Endothelial cell of umbilical vein (primary cell): ENCODE measurements around the gene BABAM2. TPM values are rescaled to one million over a fixed set of nuclear protein-coding genes. Genes with fewer than 3 reads are reported as not detected.

Experiments used
- BruUV-seq: library from RNA; stranded (reverse); fragments of 400-500 nt; replicated peaks from 2 replicates; lab custom pipeline; 2021; lab: Mats Ljungman, UMichigan
- CTCF ChIA-PET: fragments of 300-600, 350-600 bp; sonication (Branson Sonifier 250); formaldehyde crosslinking; loops from one replicate; lab custom pipeline; 2021; ENCODE audit warnings: antibody characterized with exemption, inconsistent platforms; lab: Charles Lee
- POLR2A ChIA-PET: fragments of 300-600, 350-600 bp; sonication (Branson Sonifier 250); formaldehyde crosslinking; loops from one replicate; lab custom pipeline; 2021; ENCODE audit warnings: antibody characterized with exemption, inconsistent platforms; lab: Charles Lee
- DNase-seq: peaks from one replicate; pipeline ENCODE4 v3.0.0-alpha.2; 2011; ENCODE audit warnings: low read depth, low spot score
- FAIRE-seq: peaks from 2 replicates; lab custom pipeline; 2011; peaks lifted over from hg19 to GRCh38; lab: Jason Lieb, UNC
- H2AFZ ChIP-seq: 2 replicates; pipeline ENCODE4 v1.6.0; 2012; ENCODE audit warnings: low read depth, low read length, control low read depth, inconsistent platforms
- H3K27ac ChIP-seq: 2 replicates; pipeline ENCODE4 v1.5.1; 2011; ENCODE audit warnings: low read depth, mild to moderate bottlenecking, control low read depth, low read length, moderate library complexity; ENCODE audit not compliant: insufficient read depth
- H3K27me3 ChIP-seq, 2 experiments: 2 replicates each; pipeline versions ENCODE4 v1.6.0 to v1.6.1; 2011; ENCODE audit warnings: low read length in 2 of 2, mixed read lengths in 1 of 2; ENCODE audit not compliant: control insufficient read depth in 2 of 2, insufficient read depth in 2 of 2
- H3K36me3 ChIP-seq, 2 experiments: 2 replicates in 1 of 2; 3 replicates in 1 of 2; pipeline ENCODE4 v1.5.1; 2011; ENCODE audit warnings: low read length in 2 of 2, mild to moderate bottlenecking in 1 of 2, moderate library complexity in 1 of 2; ENCODE audit not compliant: control insufficient read depth in 2 of 2, insufficient read depth in 2 of 2; ENCODE audit errors: extremely low read depth in 1 of 2
- H3K4me1 ChIP-seq: 3 replicates; pipeline ENCODE4 v1.5.1; 2011; ENCODE audit warnings: mild to moderate bottlenecking, low read length; ENCODE audit not compliant: control insufficient read depth, insufficient read depth; ENCODE audit errors: extremely low read depth
- H3K4me2 ChIP-seq: 2 replicates; pipeline ENCODE4 v1.6.1; 2011; ENCODE audit warnings: low read length, control low read depth, mixed read lengths; ENCODE audit not compliant: insufficient read depth
- H3K4me3 ChIP-seq, 3 experiments: fragments of 200-600 bp in 1 of 3; sonication (generic), shearing (Covaris generic) in 1 of 3; replicated peaks in 1 of 3; 2 replicates each; pipeline ENCODE4 v1.5.1; 2011 to 2016; ENCODE audit warnings: control low read depth in 3 of 3, low read length in 3 of 3, mild to moderate bottlenecking in 2 of 3, inconsistent platforms in 1 of 3, low read depth in 1 of 3, moderate library complexity in 1 of 3; ENCODE audit not compliant: insufficient read depth in 1 of 3
- H3K79me2 ChIP-seq: 2 replicates; pipeline ENCODE4 v1.6.0; 2012; ENCODE audit warnings: low read length, inconsistent platforms; ENCODE audit not compliant: control insufficient read depth, insufficient read depth
- H3K9ac ChIP-seq: replicated peaks from 2 replicates; pipeline ENCODE3; 2011; ENCODE audit warnings: low read length, control low read depth; ENCODE audit not compliant: insufficient read depth; ENCODE audit errors: extremely low read depth
- H3K9me1 ChIP-seq: replicated peaks from 3 replicates; pipeline ENCODE4 v1.6.0; 2011; ENCODE audit warnings: mild to moderate bottlenecking, low read length; ENCODE audit not compliant: control insufficient read depth, insufficient read depth; ENCODE audit errors: extremely low read depth
- H3K9me3 ChIP-seq: replicated peaks from 2 replicates; pipeline ENCODE4 v1.5.1; 2012; ENCODE audit warnings: low read length, inconsistent platforms; ENCODE audit not compliant: control insufficient read depth, insufficient read depth
- H4K20me1 ChIP-seq: replicated peaks from 2 replicates; pipeline ENCODE3; 2011; ENCODE audit warnings: mild to moderate bottlenecking, low read length; ENCODE audit not compliant: control insufficient read depth, insufficient read depth; ENCODE audit errors: extremely low read depth
- EZH2 ChIP-seq: IDR thresholded peaks from 2 replicates; pipeline ENCODE4 v1.6.1; 2012; ENCODE audit warnings: borderline replicate concordance, low read depth, mild to moderate bottlenecking, moderate library complexity, low read length, inconsistent platforms; ENCODE audit not compliant: severe bottlenecking
- FOS ChIP-seq: IDR thresholded peaks from 2 replicates; pipeline ENCODE4 v1.6.1; 2011; ENCODE audit warnings: mild to moderate bottlenecking, low read length, moderate library complexity, borderline replicate concordance; ENCODE audit not compliant: insufficient read depth
- GATA2 ChIP-seq: IDR thresholded peaks from 2 replicates; pipeline ENCODE4 v1.7.0; 2011; ENCODE audit warnings: low read depth, mild to moderate bottlenecking, moderate library complexity, mixed read lengths, low read length; ENCODE audit not compliant: insufficient read length, insufficient read depth
- JUN ChIP-seq: IDR thresholded peaks from 2 replicates; pipeline ENCODE4 v1.6.1; 2011; ENCODE audit warnings: borderline replicate concordance, low read depth; ENCODE audit not compliant: insufficient read length, insufficient read depth
- MYC ChIP-seq: IDR thresholded peaks from one replicate; pipeline ENCODE4 v1.6.1; 2011; ENCODE audit warnings: mild to moderate bottlenecking, low read depth, low read length
- POLR2A ChIP-seq: IDR thresholded peaks from 2 replicates; pipeline ENCODE4 v1.6.1; 2012; ENCODE audit warnings: low read depth, mild to moderate bottlenecking, control low read depth, low read length
- POLR2AphosphoS5 ChIP-seq: IDR thresholded peaks from 2 replicates; pipeline ENCODE4 v1.6.1; 2012; ENCODE audit warnings: low read depth, mild to moderate bottlenecking, control low read depth, low read length, moderate library complexity; ENCODE audit not compliant: insufficient read depth
- dilution Hi-C: fragments of 300-500 bp; cut with MboI; formaldehyde crosslinking; loops from one replicate; pipeline ENCODE4 v1.15.0; 2019; ENCODE audit warnings: low sequenced_read_pairs; ENCODE audit not compliant: extremely low pct_ligation_motif_present
- intact Hi-C: fragments of 100-400 bp; cut with micrococcal nuclease; formaldehyde crosslinking; loops from one replicate; pipeline ENCODE4 v1.10.0; 2022
- polyA plus RNA-seq, 4 experiments: library from polyadenylated mRNA; depleted of rRNA in 3 of 4; stranded (reverse) in 3 of 4; unstranded in 1 of 4; fragments of >200 nt; gene quantifications; 2 replicates each; pipeline versions ENCODE4 v1.2.1 to v1.2.3, GENCODE V29; 2011 to 2012; ENCODE audit warnings: missing spikeins in 1 of 4
- total RNA-seq: library from RNA; stranded (reverse); gene quantifications from 2 replicates; pipeline ENCODE4 v1.2.3, GENCODE V29; 2021
- TF ChIP-seq, protein P1 (sequence below): IDR thresholded peaks from 2 replicates; pipeline ENCODE4 v1.6.1; 2011; ENCODE audit not compliant: insufficient read depth, insufficient read length
- TF ChIP-seq, protein P2 (sequence below), 2 donors: IDR thresholded peaks; 1 replicate in 1 of 2; 2 replicates in 1 of 2; pipeline ENCODE4 v1.5.1; 2011; ENCODE audit warnings: low read length in 2 of 2, mild to moderate bottlenecking in 2 of 2, moderate library complexity in 2 of 2, control low read depth in 1 of 2, inconsistent platforms in 1 of 2, low read depth in 1 of 2; ENCODE audit not compliant: insufficient read depth in 1 of 2; ENCODE audit errors: extremely low read depth in 1 of 2

BABAM2 gene
- total and polyA plus RNA-seq, 2 donors (not counting 3 experiments of a cell fraction or from before 2014, with no cell fraction given) = 19.9 to 27.6 TPM

DNA sequence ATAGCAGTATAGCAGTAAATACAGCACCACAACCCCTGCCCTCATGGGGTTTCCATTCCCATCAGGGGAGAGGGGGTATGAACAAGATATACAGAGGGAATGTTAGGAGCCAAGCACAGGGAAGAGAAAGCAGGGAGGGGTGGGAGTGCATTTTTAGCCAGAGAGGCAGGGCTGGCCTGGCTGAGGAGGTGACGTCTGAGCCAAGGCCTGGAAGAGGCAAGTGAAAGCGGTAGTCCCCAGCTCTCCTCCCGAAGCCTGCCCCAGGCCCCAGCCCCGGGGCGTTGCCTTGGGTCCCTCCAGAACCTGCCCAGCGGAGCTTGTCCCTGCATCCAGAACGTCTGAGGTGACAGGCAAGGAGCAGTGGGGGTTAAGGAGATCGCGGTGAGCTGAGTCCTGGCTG, 457.1 kb downstream of the BABAM2 start:
- no peaks in the 10 kb centered on the region for H3K9me1 ChIP-seq
- H3K9ac ChIP-seq = no peak overlapping the region
- H2AFZ ChIP-seq = no peak overlapping the region
- dilution Hi-C loops = no loop called here
- intact Hi-C loops = no loop called here
- H3K36me3 ChIP-seq = no peaks in the 10 kb centered on the region
- POLR2A ChIA-PET = no interaction called here
- DNase-seq (no peak), FAIRE-seq (no peak)
- no TSS peak for BruUV-seq
- peaks cover 10% of the 10 kb centered on the region for H3K4me1 ChIP-seq
- no peak overlapping the region for H3K4me2 ChIP-seq
- no peaks in the 10 kb centered on the region for H3K9me3 ChIP-seq
- H3K79me2 ChIP-seq = no peaks in the 10 kb centered on the region
- H4K20me1 ChIP-seq = no peaks in the 10 kb centered on the region
- H3K27me3 ChIP-seq = no peaks in the 10 kb centered on the region
- CTCF ChIA-PET = no interaction called here
- H3K4me3 ChIP-seq = no peak overlapping the region
- TF ChIP-seq EZH2 = no peak
- no peak for TF ChIP-seq POLR2A
- TF ChIP-seq JUN = no peak
- TF ChIP-seq, protein P1, sequence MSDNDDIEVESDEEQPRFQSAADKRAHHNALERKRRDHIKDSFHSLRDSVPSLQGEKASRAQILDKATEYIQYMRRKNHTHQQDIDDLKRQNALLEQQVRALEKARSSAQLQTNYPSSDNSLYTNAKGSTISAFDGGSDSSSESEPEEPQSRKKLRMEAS = no peak
- no peak for TF ChIP-seq GATA2
- no peak for TF ChIP-seq POLR2AphosphoS5
- TF ChIP-seq FOS = no peak
- no peak for TF ChIP-seq MYC
- TF ChIP-seq, protein P2, sequence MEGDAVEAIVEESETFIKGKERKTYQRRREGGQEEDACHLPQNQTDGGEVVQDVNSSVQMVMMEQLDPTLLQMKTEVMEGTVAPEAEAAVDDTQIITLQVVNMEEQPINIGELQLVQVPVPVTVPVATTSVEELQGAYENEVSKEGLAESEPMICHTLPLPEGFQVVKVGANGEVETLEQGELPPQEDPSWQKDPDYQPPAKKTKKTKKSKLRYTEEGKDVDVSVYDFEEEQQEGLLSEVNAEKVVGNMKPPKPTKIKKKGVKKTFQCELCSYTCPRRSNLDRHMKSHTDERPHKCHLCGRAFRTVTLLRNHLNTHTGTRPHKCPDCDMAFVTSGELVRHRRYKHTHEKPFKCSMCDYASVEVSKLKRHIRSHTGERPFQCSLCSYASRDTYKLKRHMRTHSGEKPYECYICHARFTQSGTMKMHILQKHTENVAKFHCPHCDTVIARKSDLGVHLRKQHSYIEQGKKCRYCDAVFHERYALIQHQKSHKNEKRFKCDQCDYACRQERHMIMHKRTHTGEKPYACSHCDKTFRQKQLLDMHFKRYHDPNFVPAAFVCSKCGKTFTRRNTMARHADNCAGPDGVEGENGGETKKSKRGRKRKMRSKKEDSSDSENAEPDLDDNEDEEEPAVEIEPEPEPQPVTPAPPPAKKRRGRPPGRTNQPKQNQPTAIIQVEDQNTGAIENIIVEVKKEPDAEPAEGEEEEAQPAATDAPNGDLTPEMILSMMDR (IDR thresholded peaks at IDR 0.05; ENCODE audit: extremely low read depth in 1 of 2, insufficient read depth in 1 of 2, low read depth in 1 of 2, low read length in 2 of 2) = no peak
- no peak overlapping the region for H3K27ac ChIP-seq
